Aorta (tissue), 5 donors: Measurements from ENCODE around the gene FUCA1. TPM values are rescaled to one million over a fixed set of nuclear protein-coding genes. Genes with fewer than 3 reads are reported as not detected.

Experiments used
- ATAC-seq: fragments of 200-7000 bp; cut with Tn5 transposase; one replicate; pipeline ENCODE4 v1.9.1; 2022; ENCODE audit warnings: moderate library complexity; ENCODE audit not compliant: low FRiP score
- DNase-seq, 2 donors: peaks; one replicate each; pipeline ENCODE4 v3.0.0-alpha.2; 2020
- H3K27ac ChIP-seq, 2 donors: one replicate each; pipeline ENCODE4 v1.5.1; 2013; ENCODE audit warnings: low read length in 2 of 2, mild to moderate bottlenecking in 2 of 2, moderate library complexity in 2 of 2, control low read depth in 1 of 2, inconsistent platforms in 1 of 2, low read depth in 1 of 2
- H3K27me3 ChIP-seq, 2 donors: one replicate each; pipeline ENCODE4 v1.6.1; 2013; ENCODE audit warnings: control low read depth in 1 of 2, low read length in 1 of 2, mild to moderate bottlenecking in 1 of 2, moderate library complexity in 1 of 2; ENCODE audit not compliant: insufficient read depth in 2 of 2, control insufficient read depth in 1 of 2
- H3K36me3 ChIP-seq, 2 donors: one replicate each; pipeline ENCODE4 v1.6.1; 2013; ENCODE audit warnings: control low read depth in 1 of 2, low read length in 1 of 2, mild to moderate bottlenecking in 1 of 2; ENCODE audit not compliant: insufficient read depth in 2 of 2, control insufficient read depth in 1 of 2
- H3K4me1 ChIP-seq, 2 donors: one replicate each; pipeline ENCODE4 v1.6.1; 2013; ENCODE audit warnings: low read length in 2 of 2, control low read depth in 1 of 2, mild to moderate bottlenecking in 1 of 2, moderate library complexity in 1 of 2; ENCODE audit not compliant: insufficient read depth in 2 of 2, control insufficient read depth in 1 of 2
- H3K4me3 ChIP-seq, 2 donors: one replicate each; pipeline ENCODE4 v1.5.1; 2013; ENCODE audit warnings: low read length in 2 of 2, control low read depth in 1 of 2, mild to moderate bottlenecking in 1 of 2
- H3K9me3 ChIP-seq: one replicate; pipeline ENCODE4 v1.6.1; 2013; ENCODE audit warnings: mild to moderate bottlenecking, low read length; ENCODE audit not compliant: control insufficient read depth
- WGBS, 2 donors: extraction: QIAGEN DNeasy Blood & Tissue Kit; methylation state at CpG; one replicate each; pipeline ENCODE4 v1.1.7; 2013; 5-methylcytosine and 5-hydroxymethylcytosine counted together
- intact Hi-C, 2 donors: fragments of 100-400 bp; cut with DNase I; formaldehyde crosslinking; loops; one replicate each; pipeline versions ENCODE4 v1.14.2 to v1.15.0; 2022
- polyA plus RNA-seq, 2 donors: library from polyadenylated mRNA; stranded (reverse); fragments of 200-250 nt; gene quantifications; one replicate each; pipeline ENCODE4 v1.2.3, GENCODE V29; 2013
- total RNA-seq, 2 donors: library from RNA; stranded (reverse); fragmentation: NEBNext Ultra II Directional; extraction: Animal tissue kit (Norgen Biotek cat#: 25700); gene quantifications; one replicate each; pipeline ENCODE4 v1.2.1, GENCODE V29; 2021
- donor health status: healthy with polysubstance abuse.
- donor health status: Bipolar disorder and iron deficiency.
- donor health status: DM: no; HTN: no; CAD: no.
- donor health status: DM: no; HTN: no; CAD: no.
- donor health status: DM: yes; HTN: yes; CAD: no.

Gene FUCA1
- total and polyA plus RNA-seq, 4 donors = 26.0 to 36.6 (median 33.3) TPM

DNA sequence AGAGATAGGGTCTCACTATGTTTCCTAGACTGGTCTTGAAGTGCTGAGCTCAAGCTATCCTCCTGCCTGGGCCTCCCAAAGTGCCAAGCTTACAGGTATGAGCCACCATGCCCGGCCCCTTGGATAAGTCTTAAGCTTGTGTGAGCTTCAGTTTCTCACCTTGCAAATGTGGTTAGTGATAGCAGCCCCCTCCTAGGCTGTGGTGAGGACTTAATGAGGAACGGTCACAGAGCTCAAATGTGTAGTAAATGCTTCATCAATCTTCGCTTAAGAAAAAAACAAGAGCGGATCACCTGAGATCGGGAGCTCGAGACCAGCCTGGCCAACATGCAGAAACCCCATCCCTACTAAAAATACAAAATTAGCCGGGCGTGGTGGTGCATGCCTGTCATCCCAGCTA is 42.1 kb upstream of the FUCA1 start:
- Histone ChIP-seq H3K4me3 (no peak overlapping the region), H3K27me3 (no peaks in the 10 kb centered on the region), H3K9me3 (no peaks in the 10 kb centered on the region), H3K27ac (no peak overlapping the region), H3K36me3 (no peaks in the 10 kb centered on the region), H3K4me1 (no peaks in the 10 kb centered on the region)
- intact Hi-C loops = loop anchor here in 1 of 2 donors (10.0 kb wide), 1 partner anchor 95 kb away; no protein-coding TSS in a partner anchor
- no peak for ATAC-seq
- WGBS, 2 donors = 94 to 97% methylated on average over 8 of the region's 8 CpGs
- DNase-seq = no peak

DNA sequence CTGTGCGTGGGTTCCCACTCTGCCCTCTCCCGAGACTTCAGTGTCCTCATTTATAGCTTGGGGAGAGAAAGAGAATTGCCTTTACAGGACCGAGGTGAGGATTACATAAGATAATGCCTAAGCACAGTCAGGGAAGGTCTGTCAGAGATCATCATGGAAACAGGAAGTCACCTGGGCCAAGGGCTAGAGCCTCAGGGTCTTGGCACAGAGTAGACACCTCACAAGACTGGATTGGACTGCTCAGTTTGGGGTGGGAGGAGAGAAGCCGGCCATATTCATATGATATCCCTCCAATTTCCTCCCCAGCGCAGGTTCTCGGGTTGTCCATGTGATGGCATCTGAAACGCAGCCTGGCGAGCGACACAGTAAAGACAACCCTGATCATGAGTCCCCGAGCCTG is 41.3 kb upstream of the FUCA1 start:
- no peak for ATAC-seq

DNA sequence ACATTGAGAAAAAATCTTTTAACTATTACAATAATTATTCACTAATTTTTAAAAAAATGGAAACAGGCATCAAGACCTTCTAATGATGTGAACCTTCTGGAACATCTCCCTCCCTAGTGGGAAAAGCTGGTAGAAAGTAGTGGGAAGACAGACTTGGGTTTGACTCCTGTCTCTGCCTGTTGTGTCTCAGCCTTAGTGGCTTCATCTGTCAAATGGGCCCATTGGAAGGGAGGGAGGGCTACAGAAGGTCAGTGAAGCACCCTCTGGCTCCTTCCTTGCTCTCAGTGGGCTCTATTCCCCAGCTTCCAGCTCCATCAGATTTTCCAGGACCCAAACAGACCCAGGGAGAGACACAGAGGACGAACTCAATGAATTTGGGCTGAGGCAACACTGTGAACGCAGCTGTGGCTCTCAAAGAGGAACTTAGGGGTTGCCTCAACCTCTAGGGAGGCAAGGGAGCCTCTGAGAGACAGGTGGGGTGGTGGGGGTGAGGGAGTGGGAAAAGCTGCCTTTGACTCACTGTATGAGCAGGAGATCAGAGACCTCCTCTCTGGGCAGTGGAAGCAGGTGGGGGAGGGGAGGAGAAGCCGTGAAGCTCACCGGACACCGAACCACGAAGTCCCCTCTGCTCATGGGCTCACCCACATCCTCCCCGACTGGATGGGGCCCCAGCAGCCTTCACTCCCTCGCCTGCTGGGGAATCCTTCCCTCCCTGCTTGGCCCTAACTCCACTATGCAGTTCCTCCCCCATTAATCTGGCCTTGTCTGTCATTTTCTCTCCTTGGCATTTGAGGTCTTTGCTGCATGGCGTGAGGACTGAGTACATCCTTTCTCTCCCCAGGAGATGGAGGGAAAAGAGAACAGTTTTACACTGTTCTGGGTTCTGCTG is 40.6 kb upstream of the FUCA1 start:
- intact Hi-C loops = no loop called here
- Histone ChIP-seq H3K27ac (no peak overlapping the region), H3K27me3 (no peaks in the 10 kb centered on the region), H3K36me3 (no peaks in the 10 kb centered on the region), H3K9me3 (no peaks in the 10 kb centered on the region), H3K4me3 (no peak overlapping the region), H3K4me1 (no peaks in the 10 kb centered on the region)
- WGBS, 2 donors = 63 to 67% methylated on average over 8 to 9 of the region's 9 CpGs
- DNase-seq (no peak), ATAC-seq (no peak)

More for the DNA sequence above, 41.3 kb upstream of the FUCA1 start:
- intact Hi-C loops = no loop called here
- no peaks in the 10 kb centered on the region for H3K36me3 ChIP-seq
- DNase-seq = no peak
- H3K9me3 ChIP-seq = no peaks in the 10 kb centered on the region
- H3K27ac ChIP-seq = no peak overlapping the region
- H3K4me3 ChIP-seq = no peak overlapping the region
- no peaks in the 10 kb centered on the region for H3K27me3 ChIP-seq
- 80 to 81% methylated on average over 10 of the region's 10 CpGs for whole genome bisulfite sequencing, 2 donors
- no peaks in the 10 kb centered on the region for H3K4me1 ChIP-seq

DNA sequence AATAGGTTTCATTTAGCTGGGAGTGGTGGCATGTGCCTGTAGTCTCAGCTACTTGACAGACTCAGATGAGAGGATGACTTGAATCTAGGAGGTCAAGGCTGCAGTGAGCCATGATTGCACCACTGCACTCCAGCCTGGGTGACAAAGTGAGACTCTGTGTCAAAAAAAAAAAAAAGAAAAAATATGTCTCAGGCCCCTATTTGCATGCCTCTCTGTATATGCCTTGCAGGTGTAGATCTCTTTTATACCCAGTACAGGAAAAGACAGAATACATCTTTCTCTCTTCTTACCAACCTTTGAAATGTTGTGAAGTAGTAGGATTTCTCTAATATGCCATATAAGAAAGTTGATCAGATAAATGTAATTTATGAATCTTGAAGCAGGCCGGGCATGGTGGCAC is 38.6 kb upstream of the FUCA1 start:
- H3K27me3 ChIP-seq = no peaks in the 10 kb centered on the region
- intact Hi-C loops = no loop called here
- 89 to 96% methylated on average over 1 of the region's 1 CpG for WGBS, 2 donors

DNA sequence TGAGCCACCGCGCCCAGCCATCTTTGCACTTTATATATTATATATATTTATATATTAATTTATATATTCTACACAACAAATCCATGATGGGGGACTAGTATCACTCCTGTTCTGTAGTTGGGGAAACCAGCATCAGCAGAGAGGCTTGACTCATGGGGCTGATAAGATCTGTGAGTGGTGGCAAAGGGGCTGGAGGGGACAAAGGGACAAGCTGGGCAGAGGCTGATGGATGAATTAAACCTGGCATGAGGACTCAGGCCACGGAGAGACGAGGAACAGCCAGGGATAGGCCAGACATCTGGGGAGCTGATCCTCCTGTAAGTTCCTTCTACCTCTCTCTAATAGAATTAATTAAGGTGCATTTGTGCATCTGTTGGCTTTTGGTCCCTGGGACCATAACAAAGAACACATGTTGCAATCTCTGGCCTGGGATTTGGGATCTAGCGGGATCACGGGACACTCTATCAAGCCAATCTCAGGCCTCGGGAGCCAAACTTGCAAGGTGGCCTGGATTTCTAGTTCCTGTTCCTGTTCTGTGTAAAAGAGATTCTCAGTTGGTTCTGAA is 37.5 kb upstream of the FUCA1 start:
- H3K9me3 ChIP-seq = no peaks in the 10 kb centered on the region
- no peak overlapping the region for H3K4me3 ChIP-seq
- DNase-seq = no peak
- WGBS, 2 donors = 96 to 97% methylated on average over 7 of the region's 7 CpGs
- H3K36me3 ChIP-seq = no peaks in the 10 kb centered on the region
- no peak for ATAC-seq
- intact Hi-C loops = no loop called here
- H3K27ac ChIP-seq = no peak overlapping the region
- H3K4me1 ChIP-seq = no peaks in the 10 kb centered on the region
- no peaks in the 10 kb centered on the region for H3K27me3 ChIP-seq

More for the DNA sequence above, 38.6 kb upstream of the FUCA1 start:
- Histone ChIP-seq H3K36me3 (no peaks in the 10 kb centered on the region), H3K4me1 (no peaks in the 10 kb centered on the region), H3K4me3 (no peak overlapping the region), H3K27ac (no peak overlapping the region), H3K9me3 (no peaks in the 10 kb centered on the region)
- ATAC-seq (no peak), DNase-seq (no peak)

DNA sequence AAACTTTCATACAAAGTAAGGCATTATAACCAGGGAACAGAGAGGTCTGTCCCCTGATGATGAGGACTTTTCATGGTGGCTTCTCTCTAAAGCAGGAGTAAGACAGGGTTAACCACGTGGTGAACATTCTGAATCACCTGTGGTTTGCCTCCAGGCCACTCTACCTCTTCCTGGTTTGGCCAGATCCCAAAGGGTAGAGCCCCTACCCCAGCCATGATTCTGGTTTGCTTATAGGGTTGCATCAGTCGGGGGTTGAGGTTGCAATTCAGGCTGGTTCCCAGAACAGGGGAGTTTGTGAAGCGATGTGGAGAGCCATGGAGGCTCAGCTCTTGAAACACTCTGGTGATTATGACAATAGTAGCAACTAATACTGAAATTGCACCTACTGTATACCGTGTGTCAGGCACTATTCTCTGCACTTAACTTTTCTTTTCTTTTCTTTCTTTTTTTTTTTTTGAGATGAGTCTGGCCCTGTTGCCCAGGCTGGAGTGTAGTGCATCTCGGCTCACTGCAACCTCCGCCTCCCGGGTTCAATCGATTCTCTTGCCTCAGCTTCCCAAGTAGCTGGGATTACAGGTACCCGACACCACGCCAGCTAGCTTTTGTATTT is 36.8 kb upstream of the FUCA1 start:
- H3K4me3 ChIP-seq = no peak overlapping the region
- WGBS, 2 donors = 89 to 92% methylated on average over 10 of the region's 10 CpGs
- ATAC-seq (no peak), DNase-seq (no peak)
- no peaks in the 10 kb centered on the region for H3K4me1 ChIP-seq
- H3K27me3 ChIP-seq = no peaks in the 10 kb centered on the region
- H3K9me3 ChIP-seq = no peaks in the 10 kb centered on the region
- H3K27ac ChIP-seq = no peak overlapping the region
- intact Hi-C loops = no loop called here
- H3K36me3 ChIP-seq = no peaks in the 10 kb centered on the region

DNA sequence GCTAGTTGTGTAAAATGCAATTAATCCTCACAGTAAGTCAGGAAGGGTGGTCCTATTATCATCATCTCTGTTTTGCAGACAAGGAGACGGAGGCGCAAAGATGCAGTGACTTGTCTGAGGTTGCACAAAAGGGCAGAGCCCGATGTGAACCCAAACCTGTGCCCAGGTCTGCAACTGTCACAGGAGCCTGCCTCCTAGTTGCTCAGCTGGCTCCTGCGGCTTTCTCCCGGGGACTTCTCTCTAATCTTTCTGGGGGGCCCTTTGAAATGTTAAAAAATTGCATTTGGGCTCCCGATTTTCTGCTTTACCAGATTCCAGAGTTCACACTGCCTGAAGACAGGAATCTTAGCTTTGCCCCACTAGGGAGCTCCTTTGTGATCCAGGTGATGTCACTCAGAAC is 35.7 kb upstream of the FUCA1 start:
- Histone ChIP-seq H3K4me1 (no peaks in the 10 kb centered on the region), H3K36me3 (no peaks in the 10 kb centered on the region), H3K4me3 (no peak overlapping the region), H3K27me3 (no peaks in the 10 kb centered on the region), H3K27ac (no peak overlapping the region), H3K9me3 (no peaks in the 10 kb centered on the region)
- DNase-seq (no peak), ATAC-seq (no peak)
- intact Hi-C loops = no loop called here
- WGBS, 2 donors = 93 to 96% methylated on average over 6 of the region's 6 CpGs

DNA sequence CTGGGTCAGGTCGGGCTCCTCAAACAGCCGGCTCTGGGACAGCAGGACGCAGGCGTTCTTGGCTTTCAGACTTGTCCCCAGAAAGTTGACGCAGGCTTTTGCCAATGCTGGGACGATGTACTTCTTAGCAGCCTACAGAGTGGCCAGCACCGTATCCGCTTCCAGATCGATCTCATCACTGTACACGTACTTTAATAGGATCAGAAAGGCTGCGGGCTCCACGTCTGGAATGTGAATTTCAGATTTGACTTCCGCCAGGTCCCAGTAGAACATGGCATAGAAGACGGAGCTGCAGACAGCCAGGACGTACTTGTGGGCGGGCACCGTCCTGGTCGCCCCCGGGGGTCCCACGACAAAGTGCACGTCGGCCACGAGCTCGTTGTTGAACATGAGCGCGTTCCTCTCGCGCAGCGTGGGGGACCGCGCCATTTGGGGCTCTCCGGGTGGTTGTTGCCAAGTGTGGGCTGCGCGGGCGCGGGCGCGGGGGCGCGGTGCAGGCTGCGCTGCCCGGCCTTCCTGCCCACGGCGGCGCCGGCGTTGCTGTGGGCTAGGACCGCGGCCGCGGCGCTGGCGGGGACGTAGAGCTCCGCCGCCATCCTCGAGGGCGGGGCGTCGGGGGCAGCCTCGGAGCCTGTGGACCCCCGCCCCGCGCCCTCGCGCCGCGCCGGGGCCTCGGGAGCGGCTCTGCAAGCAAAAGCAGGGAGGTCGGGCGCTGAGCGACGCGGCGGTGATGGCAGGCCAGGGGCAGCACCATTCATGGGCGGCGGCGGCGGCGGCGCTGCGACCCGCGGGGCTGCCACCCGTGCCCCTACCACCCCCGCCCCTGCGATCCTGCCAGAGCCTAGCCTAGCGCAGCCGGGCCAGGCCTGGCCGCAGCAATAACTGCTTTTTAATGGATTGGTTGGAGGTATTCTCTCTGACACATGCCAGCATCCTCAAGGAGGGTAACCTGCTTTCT is 34.5 kb upstream of the FUCA1 start:
- intact Hi-C loops = no loop called here
- Histone ChIP-seq H3K9me3 (no peaks in the 10 kb centered on the region), H3K4me1 (no peaks in the 10 kb centered on the region), H3K36me3 (no peaks in the 10 kb centered on the region), H3K4me3 (peak overlapping the region; percentile 23 to 56), H3K27me3 (no peaks in the 10 kb centered on the region), H3K27ac (no peak overlapping the region)
- 15% methylated on average over 86 to 92 of the region's 92 CpGs for WGBS, 2 donors
- DNase-seq (peak in 1 of 2 donors; percentile 80), ATAC-seq (peak; percentile 52)
